Stimulated activated naive CD8-positive, alpha-beta T cell treated with anti-CD3 and anti-CD28 coated beads, Interleukin-15, amount 100 ng/mL, for 72 hours (primary cell): Measurements from ENCODE around the gene NARS2.
"Not testable (repeated sequence)": the region's sequence is repeated elsewhere in the genome, so short reads cannot be mapped to it uniquely, and the experiment has no call there.

Experiments
- ATAC-seq: fragments of 150-1000 bp; cut with Tn5 transposase; 2 replicates; pipeline ENCODE4 v1.10.0; 2021; ENCODE audit warnings: mild to moderate bottlenecking, moderate library complexity
- DNase-seq, 2 donors: peaks; one replicate each; pipeline ENCODE4 v3.0.0; 2021 to 2022
- H3K27ac Mint-ChIP-seq, 2 donors: one replicate each; pipeline ENCODE4 v1.8.0; 2022; ENCODE audit warnings: mild to moderate bottlenecking in 2 of 2, mixed read lengths in 2 of 2, moderate library complexity in 2 of 2
- H3K27me3 Mint-ChIP-seq: one replicate; pipeline ENCODE4 v1.8.0; 2022; ENCODE audit warnings: mixed read lengths
- H3K4me1 Mint-ChIP-seq: one replicate; pipeline ENCODE4 v1.8.0; 2022; ENCODE audit warnings: mild to moderate bottlenecking, mixed read lengths
- H3K4me3 Mint-ChIP-seq, 2 donors: one replicate each; pipeline ENCODE4 v1.8.0; 2022; ENCODE audit warnings: mild to moderate bottlenecking in 2 of 2, mixed read lengths in 2 of 2, moderate library complexity in 1 of 2
- H3K9me3 Mint-ChIP-seq, 2 donors: one replicate each; pipeline ENCODE4 v1.8.0; 2022; ENCODE audit warnings: mixed read lengths in 2 of 2

Gene NARS2

DNA sequence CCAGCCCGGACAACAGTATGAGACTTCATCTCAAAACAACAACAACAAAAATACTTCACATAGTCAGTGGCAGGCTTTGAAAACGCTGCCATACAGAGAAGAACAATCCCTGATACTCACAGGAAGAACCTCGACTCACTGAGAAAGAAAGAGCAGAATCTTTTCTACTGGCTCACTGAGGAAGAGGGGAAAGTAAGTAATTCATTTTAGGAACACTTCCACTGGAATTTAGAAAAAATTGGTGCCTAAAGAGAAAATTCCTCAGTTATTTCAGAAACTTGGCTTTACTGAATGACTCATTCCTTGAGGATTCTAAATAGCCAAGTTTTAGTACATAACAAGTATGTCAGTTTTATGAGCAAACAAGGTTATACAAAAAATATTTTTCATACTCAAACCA lies 12.3 kb downstream of the NARS2 start:
- no peak for ATAC-seq
- Mint-ChIP-seq H3K4me1 (peaks cover 41% of the 10 kb centered on the region), H3K4me3 (no peak overlapping the region), H3K27me3 (no peaks in the 10 kb centered on the region), H3K27ac (peak overlapping the region in 1 of 2 donors; percentile 59), H3K9me3 (no peaks in the 10 kb centered on the region)
- no peak for DNase-seq

DNA sequence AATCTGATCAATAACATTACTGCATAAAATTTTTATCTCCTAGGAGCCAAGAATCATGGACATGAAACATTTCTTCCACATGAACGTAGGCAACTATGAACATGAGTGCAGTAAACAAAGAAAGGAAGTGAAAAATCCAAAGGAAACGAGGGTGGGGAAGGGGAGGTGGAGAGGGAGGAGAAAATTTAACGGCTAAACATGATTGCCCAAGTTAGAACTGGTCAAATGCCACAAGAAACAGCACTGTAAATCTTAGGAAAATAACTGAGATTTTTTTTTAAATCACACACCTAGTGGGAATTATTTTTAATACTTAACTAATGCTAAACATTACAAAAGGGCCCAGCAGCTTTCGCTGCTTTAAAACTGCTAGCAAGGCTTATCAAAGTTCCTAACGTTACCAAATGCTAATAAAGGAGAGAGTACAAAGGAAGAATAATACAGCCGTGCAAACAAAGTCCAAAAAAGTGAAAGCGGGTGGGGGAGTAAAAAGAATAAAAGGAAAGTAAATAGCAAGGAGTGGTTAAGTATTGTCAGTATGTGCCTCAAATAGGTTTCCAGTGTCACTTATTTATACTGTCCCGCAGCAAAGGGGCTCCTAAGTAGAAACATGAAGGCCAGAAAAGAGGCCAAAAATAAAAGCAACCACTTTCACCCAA lies 13.7 kb downstream of the NARS2 start:
- Mint-ChIP-seq H3K4me3 (peak overlapping the region in 1 of 2 donors; percentile 49), H3K27ac (peak overlapping the region in 1 of 2 donors; percentile 90), H3K27me3 (no peaks in the 10 kb centered on the region), H3K4me1 (peaks cover 51% of the 10 kb centered on the region), H3K9me3 (peaks cover 0 to 4% of the 10 kb centered on the region in 2 donors)
- DNase-seq (no peak), ATAC-seq (no peak)

DNA sequence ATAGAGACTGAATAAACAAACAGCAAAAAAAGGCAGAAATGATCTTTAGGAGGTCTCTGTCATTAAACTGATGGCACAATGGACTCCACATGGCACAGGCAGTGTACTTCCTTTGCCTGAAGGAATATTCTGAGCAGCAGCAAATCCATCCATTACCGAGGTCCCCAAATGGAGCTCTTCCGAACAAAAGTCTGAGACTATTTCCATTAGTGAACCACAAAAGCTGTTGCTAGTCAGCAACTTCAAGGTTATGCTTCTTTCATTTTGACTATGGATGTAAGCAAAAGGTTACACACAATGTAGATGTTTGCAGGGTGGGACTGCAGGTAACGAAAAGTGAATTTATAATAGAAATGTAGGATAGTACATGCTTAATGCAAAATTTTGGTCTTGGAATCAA lies 14.5 kb downstream of the NARS2 start:
- Mint-ChIP-seq H3K9me3 (peaks cover 0 to 12% of the 10 kb centered on the region in 2 donors), H3K4me1 (peaks cover 54% of the 10 kb centered on the region), H3K27me3 (no peaks in the 10 kb centered on the region), H3K27ac (no peak overlapping the region), H3K4me3 (no peak overlapping the region)
- ATAC-seq (peak; percentile 60), DNase-seq (no peak)

DNA sequence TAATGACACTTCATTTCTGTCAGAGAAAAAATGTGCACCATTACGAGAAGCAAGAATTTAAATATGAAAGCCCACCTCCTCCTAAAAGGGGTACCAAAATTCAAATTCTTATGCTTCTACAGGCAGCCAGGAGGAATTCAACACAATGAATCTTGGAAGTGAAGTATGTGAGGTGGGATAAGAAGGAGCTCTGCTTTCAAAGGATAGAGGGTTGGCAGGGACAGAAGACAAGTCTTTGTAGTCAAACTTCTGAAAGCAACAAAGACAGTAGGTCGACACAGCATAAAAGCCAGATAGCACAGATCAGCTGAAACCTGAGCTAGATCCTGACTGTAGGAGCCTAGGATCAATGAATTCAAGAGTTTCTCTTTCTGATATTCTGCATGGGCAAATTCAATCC lies 17.4 kb downstream of the NARS2 start:
- H3K4me3 Mint-ChIP-seq = no peak overlapping the region
- no peak overlapping the region for H3K27ac Mint-ChIP-seq
- ATAC-seq (no peak), DNase-seq (no peak)
- peaks cover 0 to 12% of the 10 kb centered on the region in 2 donors for H3K9me3 Mint-ChIP-seq
- no peaks in the 10 kb centered on the region for H3K27me3 Mint-ChIP-seq
- peaks cover 48% of the 10 kb centered on the region for H3K4me1 Mint-ChIP-seq

DNA sequence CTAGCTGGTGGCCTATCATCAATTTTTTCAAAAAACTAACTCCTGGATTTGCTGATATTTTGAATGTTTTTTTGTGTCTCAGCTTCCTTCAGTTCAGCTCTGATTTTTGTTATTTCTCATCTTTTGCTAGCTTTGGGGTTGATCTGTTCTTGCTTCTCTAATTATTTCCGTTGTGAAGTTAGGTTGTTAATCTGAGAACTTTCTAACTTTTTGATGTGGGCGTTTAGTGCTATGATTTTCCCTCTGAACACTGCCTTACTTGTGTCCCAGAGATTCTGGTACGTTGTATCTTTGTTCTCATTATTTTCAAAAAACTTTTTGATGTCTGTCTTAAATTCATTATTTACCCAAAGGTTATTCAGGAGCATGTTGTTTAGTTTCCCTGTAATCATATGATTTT lies 19.1 kb downstream of the NARS2 start:
- ATAC-seq (no peak), DNase-seq (no peak)
- H3K27me3 Mint-ChIP-seq = no peaks in the 10 kb centered on the region
- H3K9me3 Mint-ChIP-seq = peaks cover 0 to 12% of the 10 kb centered on the region in 2 donors
- peaks cover 32% of the 10 kb centered on the region for H3K4me1 Mint-ChIP-seq
- peak overlapping the region in 1 of 2 donors; percentile 13 for H3K27ac Mint-ChIP-seq
- H3K4me3 Mint-ChIP-seq = no peak overlapping the region

DNA sequence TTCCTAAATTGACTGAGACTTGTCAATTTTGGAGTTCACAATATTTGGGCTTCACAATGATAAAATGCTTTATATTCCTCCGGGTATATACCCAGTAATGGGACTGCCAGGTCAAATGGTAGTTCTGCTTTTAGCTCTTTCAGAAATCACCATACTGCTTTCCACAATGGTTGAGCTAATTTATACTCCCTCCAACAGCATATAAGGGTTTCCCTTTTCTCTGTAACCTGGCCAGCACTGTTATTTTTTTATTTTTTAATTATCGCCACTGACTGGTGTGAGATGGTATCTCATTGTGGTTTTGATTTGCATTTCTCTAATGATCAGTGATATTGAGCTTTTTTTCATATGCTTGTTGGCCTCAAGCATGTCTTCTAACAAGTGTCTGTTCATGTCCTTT lies 21.8 kb downstream of the NARS2 start:
- Mint-ChIP-seq H3K27ac (no peak overlapping the region), H3K4me3 (no peak overlapping the region), H3K4me1 (peaks cover 18% of the 10 kb centered on the region), H3K27me3 (no peaks in the 10 kb centered on the region), H3K9me3 (peaks cover 0 to 12% of the 10 kb centered on the region in 2 donors)
- DNase-seq (no peak), ATAC-seq (no peak)

DNA sequence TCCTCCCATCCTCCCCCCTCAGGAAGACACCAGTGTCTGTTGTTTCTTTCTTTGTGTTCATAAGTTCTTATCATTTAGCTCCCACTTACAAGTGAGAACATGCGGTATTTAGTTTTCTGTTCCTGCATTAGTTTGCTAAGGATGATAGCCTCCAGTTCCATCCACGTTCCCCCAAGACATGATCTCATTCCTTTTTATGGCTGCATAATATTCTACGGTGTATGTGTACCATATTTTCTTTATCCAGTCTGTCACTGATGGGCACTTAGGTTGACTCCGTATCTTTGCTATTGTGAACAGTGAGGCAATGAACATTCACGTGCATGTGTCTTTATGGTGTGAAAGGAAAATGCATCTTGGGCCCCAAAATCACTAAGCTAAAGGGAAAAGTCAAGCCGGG lies 22.5 kb downstream of the NARS2 start:
- peaks cover 0 to 12% of the 10 kb centered on the region in 2 donors for H3K9me3 Mint-ChIP-seq
- H3K27ac Mint-ChIP-seq, H3K4me3 Mint-ChIP-seq, ATAC-seq, H3K27me3 Mint-ChIP-seq, DNase-seq: not testable (repeated sequence)
- H3K4me1 Mint-ChIP-seq = peaks cover 18% of the 10 kb centered on the region

DNA sequence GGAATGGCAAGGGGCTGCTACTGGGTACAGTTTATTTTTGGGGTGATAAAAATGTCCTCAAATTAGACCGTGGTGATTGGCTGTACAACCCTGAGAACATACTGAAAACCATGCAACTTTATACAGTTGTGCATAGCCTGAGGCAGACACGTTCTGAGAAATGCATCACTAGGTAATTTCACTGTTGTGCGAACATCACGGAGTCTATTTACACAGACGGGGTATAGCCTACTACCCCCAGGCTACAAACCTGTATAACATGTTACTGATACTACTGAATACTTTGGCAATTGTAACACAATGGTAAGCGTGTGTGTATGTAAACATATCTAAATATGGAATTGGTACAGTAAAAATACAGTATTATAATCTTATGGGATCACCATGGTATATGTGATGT lies 23.6 kb downstream of the NARS2 start:
- peaks cover 0 to 8% of the 10 kb centered on the region in 2 donors for H3K9me3 Mint-ChIP-seq
- H3K4me1 Mint-ChIP-seq = peaks cover 10% of the 10 kb centered on the region
- DNase-seq (no peak), ATAC-seq (no peak)
- no peaks in the 10 kb centered on the region for H3K27me3 Mint-ChIP-seq
- no peak overlapping the region for H3K4me3 Mint-ChIP-seq
- H3K27ac Mint-ChIP-seq = no peak overlapping the region

DNA sequence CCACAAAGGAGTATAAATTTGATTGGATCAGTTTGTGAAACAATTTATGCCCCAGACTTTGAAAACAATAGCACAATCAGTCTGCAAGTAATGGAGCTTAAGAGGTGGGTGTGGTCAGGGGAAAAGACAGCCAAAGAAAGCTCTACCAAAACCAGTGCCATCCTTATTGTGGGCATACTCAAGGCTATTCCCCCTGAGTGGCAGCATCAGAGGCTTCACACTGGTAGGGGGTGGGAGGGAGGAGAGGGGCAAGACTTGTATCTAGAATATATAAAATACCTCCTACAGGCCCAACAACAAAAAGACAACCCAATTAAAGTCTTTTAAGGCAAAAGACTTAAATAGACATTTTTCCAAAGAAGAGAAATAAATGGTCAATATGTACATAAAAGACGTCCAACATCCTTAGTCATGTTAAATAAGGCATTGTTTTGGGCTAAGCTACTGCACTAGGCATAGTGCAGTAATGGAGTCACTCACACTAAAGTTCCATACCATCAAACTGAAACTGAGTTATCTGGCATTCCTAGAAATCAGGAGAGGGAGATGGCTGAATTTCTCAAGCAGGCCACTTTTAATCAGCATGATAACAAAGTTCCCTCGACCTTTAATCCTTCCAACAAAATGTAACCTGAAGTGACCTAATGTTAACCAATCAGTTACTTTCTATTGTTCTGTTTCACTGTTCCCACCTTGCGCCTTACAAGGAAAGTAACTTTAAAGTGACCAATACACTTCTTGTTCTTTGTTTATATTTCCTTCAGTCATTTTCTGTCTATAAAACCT lies 24.8 kb downstream of the NARS2 start:
- no peaks in the 10 kb centered on the region for H3K27me3 Mint-ChIP-seq
- no peak overlapping the region for H3K27ac Mint-ChIP-seq
- no peaks in the 10 kb centered on the region for H3K4me1 Mint-ChIP-seq
- no peak for ATAC-seq
- no peak for DNase-seq
- no peaks in the 10 kb centered on the region for H3K9me3 Mint-ChIP-seq
- no peak overlapping the region for H3K4me3 Mint-ChIP-seq

DNA sequence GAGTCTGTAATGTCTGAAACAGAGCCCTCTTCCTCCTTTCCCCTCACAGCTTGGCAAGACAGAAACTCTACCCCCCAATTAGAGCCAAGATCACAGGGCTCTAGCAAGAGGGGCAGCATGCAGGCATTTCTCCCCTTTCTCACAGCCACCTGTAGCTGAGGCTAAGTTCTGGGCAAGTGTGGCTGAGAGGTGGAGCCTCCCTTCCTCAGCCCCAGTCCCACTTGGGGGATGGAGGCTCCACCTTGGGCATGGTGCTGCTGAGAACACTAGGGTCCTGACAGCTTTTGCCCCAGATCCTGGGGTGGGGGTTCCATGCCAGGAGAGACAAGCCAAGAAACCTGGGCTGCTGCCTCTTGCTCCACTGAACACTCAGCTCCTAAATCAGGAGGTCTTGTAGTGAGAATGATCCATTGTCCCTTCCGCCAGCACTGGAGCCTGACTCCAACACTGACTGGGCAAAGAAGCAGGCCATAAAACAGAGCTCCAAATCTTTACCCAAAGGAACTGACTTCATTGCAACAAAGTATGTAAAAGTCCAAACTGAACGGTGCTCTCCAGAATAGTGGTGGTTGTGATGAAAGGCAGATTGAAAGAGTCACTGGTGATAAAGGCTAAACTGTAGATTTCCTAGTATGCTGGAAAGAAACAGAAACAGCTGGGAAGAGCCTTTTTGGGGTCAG lies 25.6 kb downstream of the NARS2 start:
- no peaks in the 10 kb centered on the region for H3K27me3 Mint-ChIP-seq
- H3K9me3 Mint-ChIP-seq = peaks cover 0 to under 1% of the 10 kb centered on the region in 2 donors
- H3K27ac Mint-ChIP-seq = no peak overlapping the region
- DNase-seq (no peak), ATAC-seq (no peak)
- no peak overlapping the region for H3K4me3 Mint-ChIP-seq
- H3K4me1 Mint-ChIP-seq = no peaks in the 10 kb centered on the region

DNA sequence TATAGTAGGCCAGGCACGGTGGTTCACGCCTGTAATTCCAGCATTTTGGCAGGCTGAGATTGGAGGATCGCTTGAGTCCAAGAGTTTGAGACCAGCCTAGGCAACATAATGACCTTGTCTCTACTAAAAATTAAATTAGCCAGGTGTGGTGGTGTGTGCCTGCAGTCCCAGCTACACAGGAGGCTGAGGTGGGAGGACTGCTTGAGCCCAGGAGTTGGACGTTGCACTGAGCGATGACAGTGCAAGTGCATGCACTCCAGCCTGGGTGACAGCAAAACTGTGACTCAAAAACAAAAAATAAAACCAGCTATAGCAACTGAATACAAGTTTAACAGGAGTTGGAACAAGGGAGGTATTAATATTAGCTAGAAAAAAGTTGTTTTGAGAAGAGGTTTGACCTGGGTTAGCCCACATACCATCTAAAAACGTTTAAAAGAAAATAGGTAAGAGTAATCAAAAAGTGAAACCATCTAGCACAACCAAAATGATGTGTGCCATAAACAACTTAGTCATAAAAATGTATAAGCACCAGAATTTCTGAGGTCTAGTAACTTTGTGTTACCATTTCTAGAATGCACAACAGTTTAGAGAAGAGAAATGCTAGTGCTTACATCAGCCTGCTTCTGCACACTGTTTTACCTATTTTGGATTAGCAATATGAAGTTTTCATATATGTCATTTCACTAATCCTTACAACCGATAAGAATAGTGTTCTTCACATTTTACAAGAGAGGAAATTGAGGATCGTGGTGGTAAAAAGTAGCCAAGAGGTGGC lies 26.5 kb downstream of the NARS2 start:
- DNase-seq (no peak), ATAC-seq (no peak)
- Mint-ChIP-seq H3K4me1 (no peaks in the 10 kb centered on the region), H3K4me3 (no peak overlapping the region), H3K9me3 (peaks cover 0 to 4% of the 10 kb centered on the region in 2 donors), H3K27me3 (no peaks in the 10 kb centered on the region), H3K27ac (no peak overlapping the region)

DNA sequence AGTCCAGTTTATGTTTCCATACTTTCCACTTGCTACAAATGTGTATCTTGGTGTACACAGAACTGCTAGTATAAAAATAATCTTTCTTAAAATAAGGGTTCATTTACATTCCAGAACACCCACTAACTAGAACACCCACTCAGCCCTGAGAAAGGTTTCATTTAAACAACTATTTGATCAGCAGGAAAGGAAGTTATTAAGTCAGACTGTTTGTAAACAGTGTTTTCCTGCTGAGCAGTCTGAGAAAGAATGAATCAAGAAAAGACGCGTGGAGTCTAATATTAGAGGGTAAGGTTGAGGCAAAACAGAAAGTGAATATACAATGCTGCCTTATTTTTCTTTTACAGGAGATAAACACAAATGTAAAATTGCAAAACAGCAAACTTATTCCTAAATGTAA lies 32.7 kb downstream of the NARS2 start:
- no peak for ATAC-seq
- Mint-ChIP-seq H3K27me3 (no peaks in the 10 kb centered on the region), H3K4me3 (no peak overlapping the region), H3K4me1 (peaks cover 6% of the 10 kb centered on the region), H3K27ac (no peak overlapping the region), H3K9me3 (peaks cover 0 to 4% of the 10 kb centered on the region in 2 donors)
- DNase-seq = no peak

DNA sequence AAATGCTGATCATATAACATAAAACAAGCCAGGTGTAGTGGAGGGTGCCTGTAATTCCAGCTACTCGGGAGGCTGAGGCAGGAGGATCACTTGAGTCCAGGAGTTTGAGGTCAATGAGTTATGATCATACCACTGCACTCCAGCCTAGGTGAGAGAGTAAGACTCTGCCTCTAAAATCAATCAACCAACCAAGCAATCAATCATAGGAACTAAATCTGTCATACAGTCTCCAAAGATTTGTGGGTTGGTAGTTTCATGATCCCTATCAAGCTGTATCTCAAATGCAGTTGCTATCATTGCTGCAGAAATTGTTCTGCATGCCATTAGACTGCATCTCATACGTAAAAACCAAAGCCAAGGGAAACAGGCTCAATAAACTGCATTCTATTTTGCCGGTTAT lies 33.1 kb downstream of the NARS2 start:
- Mint-ChIP-seq H3K4me3 (no peak overlapping the region), H3K9me3 (peaks cover 0 to 4% of the 10 kb centered on the region in 2 donors)

DNA sequence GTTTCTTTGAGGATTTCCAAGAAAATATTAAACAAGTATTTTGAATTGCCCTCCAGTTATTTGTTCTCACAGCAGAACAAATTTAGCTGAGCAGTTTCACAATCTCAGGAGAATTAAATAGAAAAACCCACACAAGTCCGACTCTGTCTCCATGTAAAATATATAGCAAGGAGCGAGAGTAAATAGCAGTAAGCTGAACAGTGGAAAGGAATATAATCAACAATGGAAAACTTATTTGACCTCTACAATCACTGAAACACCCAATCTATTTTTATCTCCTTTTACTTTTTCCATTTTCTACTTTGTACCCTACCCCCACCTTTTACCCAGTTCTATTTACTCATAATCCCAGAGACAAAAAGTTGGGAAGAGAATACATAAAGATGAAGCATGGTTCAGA lies 34.4 kb downstream of the NARS2 start:
- Mint-ChIP-seq H3K9me3 (peaks cover 0 to 4% of the 10 kb centered on the region in 2 donors), H3K4me3 (no peak overlapping the region), H3K27ac (no peak overlapping the region), H3K27me3 (no peaks in the 10 kb centered on the region), H3K4me1 (peaks cover 6% of the 10 kb centered on the region)
- DNase-seq (no peak), ATAC-seq (no peak)

More for the DNA sequence above, 33.1 kb downstream of the NARS2 start:
- Mint-ChIP-seq H3K27ac (no peak overlapping the region), H3K4me1 (peaks cover 6% of the 10 kb centered on the region), H3K27me3 (no peaks in the 10 kb centered on the region)
- no peak for ATAC-seq
- DNase-seq = no peak

DNA sequence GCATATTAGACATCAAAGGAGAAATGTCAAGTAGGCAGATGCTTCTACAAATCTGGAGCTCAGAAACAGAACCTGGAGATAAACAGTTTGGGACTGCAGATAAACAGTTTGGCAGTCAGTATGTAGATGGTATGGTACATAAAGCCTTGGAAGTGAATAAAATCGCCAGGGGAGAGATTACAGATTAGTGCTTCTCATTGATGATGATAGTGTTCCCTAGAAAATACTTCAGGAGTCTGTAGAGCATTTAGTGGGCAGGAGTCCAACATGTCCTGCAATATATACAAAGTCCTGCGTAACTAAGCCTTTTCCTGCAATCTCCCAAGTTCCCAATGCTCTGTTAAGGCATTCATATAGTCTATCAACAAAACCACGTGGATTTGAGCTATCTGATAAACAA lies 35.2 kb downstream of the NARS2 start:
- DNase-seq (no peak), ATAC-seq (no peak)
- peaks cover 0 to 4% of the 10 kb centered on the region in 2 donors for H3K9me3 Mint-ChIP-seq
- H3K4me3 Mint-ChIP-seq = no peak overlapping the region
- peaks cover 6% of the 10 kb centered on the region for H3K4me1 Mint-ChIP-seq
- H3K27ac Mint-ChIP-seq = no peak overlapping the region
- H3K27me3 Mint-ChIP-seq = no peaks in the 10 kb centered on the region
